HG03354 (cell line): ENCODE results near the gene OR10G8.
A peak's percentile ranks its signal among the peaks of the same experiment; 100 is the strongest.

Experiments
- ATAC-seq: cut with Tn5 transposase; IDR thresholded peaks from one replicate; pipeline ENCODE4 v1.9.1; 2021; ENCODE audit warnings: mild to moderate bottlenecking; ENCODE audit not compliant: unreplicated experiment, poor library complexity, severe bottlenecking

The OR10G8 gene

DNA sequence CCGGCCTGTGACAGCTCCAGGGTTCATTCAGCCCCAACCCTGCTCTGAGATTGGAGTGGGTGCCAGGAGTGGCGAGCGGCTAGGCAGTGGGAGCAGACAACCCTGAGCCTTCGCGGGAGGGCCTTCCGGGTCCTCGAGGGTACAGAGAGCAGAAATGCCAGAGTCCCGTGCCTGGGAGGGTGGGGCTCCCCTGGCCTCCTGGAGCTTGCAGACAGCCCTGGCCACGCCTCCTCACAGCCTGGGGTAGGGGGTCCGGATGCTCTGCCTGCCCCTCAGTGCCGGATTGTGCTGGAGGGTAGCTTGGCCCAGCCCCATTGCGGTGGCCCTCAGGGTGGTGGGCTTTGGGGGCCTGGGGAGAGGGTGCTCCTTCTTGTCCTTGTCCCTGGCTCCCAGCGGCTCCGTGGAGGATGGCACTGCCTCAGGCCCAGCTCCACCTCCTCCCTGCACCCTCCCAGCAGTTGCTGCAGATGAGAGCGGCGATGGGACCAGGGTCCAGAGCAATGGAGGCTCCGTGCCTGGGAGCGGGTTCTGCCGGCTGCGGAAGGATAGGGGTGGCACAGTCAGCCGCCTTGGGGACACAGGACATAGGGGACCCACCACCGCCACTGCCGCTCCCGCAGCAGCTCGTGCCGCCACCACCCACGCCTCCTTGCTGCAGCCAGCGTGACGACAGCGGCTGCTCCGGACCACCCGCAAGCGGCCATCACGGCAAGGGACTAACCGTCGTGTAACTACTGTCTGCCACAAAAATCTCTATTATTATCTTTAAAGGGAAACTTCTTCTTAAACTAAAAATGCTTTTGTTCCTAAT is 49.4 kb downstream of the OR10G8 start:
- ATAC-seq: peak; percentile 76

DNA sequence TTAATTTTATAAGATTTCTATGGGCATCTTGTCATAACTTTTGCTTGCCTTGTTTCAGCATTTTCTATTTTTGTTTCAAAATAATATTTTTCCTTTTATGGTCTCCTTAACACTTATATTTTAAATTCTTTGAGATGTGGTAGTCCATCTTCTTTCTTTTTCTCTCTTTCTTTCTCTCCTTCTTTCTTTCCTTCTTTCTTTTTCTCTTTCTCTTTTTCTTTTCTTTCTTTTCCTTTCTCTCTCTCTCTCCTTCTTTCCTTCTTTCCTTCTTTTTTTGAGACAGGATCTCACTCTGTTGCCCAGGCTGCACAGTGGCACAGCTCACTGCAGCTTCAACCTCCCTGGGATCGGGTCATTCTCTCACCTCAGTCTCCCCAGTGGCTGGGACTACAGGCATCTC is 50.7 kb downstream of the OR10G8 start:
- ATAC-seq: no peak

GRCh38 chr11:124078591-124078990 is 52.0 kb downstream of the OR10G8 start:
- ATAC-seq: no peak

DNA sequence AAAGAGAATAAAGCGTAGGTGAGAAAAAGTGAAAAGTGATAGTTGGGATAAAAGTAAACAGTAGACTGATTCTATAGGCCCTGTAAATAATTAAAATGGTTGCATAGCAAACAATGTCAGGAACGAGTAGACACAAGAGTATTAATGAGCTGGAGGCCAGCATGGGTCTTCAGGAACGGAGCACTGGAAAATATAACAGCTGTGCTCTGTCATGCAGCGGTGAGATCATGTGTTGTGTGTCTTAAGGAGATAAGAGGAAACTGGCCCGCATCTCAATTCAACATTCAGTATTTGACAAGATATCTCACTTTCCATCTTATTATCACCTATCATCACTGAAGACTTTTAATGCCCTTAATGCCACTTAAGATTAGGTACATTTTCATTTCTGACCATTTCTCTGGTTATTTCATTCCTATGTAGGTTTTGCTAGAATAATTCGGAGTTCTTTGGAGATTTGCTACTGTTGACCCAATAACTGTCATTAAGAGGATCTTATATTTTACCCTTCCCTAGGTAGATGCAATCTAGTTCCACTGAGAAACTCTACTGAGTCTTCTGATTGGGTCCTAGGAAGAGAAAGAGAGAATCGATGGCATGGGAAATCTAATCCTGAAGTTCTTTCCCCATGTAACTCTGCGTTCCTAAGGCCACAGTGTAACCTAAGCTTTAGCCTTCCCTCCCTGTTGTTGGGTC is 53.2 kb downstream of the OR10G8 start:
- ATAC-seq: no peak
